Measurements from ENCODE around the gene BCL2A1. TPM values are rescaled to one million over a fixed set of nuclear protein-coding genes. Genes with fewer than 3 reads are reported as not detected.
"Not testable (repeated sequence)": the region's sequence is repeated elsewhere in the genome, so short reads cannot be mapped to it uniquely, and the experiment has no call there.

BCL2A1 gene
- total RNA-seq, 1 experiment from 2014 or later = 4.7 TPM

DNA sequence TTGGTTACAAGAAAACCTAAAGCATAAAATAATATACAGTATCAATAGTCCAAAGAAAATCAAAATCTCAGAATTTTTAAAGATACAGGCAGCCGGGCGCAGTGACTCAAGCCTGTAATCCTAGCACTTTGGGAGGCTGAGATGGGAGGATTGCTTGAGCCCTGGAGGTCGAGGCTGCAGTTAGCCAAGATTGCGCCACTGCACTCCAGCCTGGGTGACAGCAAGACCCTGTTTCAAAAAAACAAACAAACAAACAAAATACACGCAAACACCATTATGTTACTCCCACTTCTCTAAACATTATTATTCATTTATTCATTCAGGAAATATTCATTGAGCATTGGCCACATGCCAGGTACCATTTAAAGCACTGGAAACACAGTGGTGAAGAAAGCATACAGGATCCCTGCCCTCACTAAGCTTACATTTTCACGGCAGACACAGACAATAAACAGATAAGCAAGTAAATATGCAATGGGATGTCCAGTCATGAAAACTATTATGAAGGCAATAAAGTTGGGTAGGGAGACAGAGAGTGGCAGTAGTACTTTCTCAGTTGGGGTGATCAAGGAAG, 6.7 kb downstream of the BCL2A1 start:
- TF ChIP-seq POLR2AphosphoS5 (IDR thresholded peaks at IDR 0.05; ENCODE audit: low read depth, low read length) (no peak), TCF7L2 (IDR thresholded peaks at IDR 0.05; ENCODE audit: low read depth, low read length) (no peak), SIN3A (IDR thresholded peaks at IDR 0.05; ENCODE audit: borderline replicate concordance, insufficient read depth, low read depth, low read length) (no peak)
- TF ChIP-seq, protein P1, sequence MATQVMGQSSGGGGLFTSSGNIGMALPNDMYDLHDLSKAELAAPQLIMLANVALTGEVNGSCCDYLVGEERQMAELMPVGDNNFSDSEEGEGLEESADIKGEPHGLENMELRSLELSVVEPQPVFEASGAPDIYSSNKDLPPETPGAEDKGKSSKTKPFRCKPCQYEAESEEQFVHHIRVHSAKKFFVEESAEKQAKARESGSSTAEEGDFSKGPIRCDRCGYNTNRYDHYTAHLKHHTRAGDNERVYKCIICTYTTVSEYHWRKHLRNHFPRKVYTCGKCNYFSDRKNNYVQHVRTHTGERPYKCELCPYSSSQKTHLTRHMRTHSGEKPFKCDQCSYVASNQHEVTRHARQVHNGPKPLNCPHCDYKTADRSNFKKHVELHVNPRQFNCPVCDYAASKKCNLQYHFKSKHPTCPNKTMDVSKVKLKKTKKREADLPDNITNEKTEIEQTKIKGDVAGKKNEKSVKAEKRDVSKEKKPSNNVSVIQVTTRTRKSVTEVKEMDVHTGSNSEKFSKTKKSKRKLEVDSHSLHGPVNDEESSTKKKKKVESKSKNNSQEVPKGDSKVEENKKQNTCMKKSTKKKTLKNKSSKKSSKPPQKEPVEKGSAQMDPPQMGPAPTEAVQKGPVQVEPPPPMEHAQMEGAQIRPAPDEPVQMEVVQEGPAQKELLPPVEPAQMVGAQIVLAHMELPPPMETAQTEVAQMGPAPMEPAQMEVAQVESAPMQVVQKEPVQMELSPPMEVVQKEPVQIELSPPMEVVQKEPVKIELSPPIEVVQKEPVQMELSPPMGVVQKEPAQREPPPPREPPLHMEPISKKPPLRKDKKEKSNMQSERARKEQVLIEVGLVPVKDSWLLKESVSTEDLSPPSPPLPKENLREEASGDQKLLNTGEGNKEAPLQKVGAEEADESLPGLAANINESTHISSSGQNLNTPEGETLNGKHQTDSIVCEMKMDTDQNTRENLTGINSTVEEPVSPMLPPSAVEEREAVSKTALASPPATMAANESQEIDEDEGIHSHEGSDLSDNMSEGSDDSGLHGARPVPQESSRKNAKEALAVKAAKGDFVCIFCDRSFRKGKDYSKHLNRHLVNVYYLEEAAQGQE (IDR thresholded peaks at IDR 0.05; ENCODE audit: insufficient read depth in 1 of 2, low read depth in 2 of 2, low read length in 1 of 2) = no peak
- TF ChIP-seq, protein P2, sequence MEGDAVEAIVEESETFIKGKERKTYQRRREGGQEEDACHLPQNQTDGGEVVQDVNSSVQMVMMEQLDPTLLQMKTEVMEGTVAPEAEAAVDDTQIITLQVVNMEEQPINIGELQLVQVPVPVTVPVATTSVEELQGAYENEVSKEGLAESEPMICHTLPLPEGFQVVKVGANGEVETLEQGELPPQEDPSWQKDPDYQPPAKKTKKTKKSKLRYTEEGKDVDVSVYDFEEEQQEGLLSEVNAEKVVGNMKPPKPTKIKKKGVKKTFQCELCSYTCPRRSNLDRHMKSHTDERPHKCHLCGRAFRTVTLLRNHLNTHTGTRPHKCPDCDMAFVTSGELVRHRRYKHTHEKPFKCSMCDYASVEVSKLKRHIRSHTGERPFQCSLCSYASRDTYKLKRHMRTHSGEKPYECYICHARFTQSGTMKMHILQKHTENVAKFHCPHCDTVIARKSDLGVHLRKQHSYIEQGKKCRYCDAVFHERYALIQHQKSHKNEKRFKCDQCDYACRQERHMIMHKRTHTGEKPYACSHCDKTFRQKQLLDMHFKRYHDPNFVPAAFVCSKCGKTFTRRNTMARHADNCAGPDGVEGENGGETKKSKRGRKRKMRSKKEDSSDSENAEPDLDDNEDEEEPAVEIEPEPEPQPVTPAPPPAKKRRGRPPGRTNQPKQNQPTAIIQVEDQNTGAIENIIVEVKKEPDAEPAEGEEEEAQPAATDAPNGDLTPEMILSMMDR (IDR thresholded peaks at IDR 0.05) = no peak
- DNase-seq (ENCODE audit: low read depth, low spot score) = no peak
- H3K4me1 ChIP-seq (ENCODE audit: control insufficient read depth, insufficient read depth, low read length) = peaks cover 26% of the 10 kb centered on the region
- no peaks in the 10 kb centered on the region for H3K9me3 ChIP-seq (ENCODE audit: control insufficient read depth, insufficient read depth, low read depth, low read length)
- intact Hi-C loops (cut with micrococcal nuclease; ENCODE audit: unreplicated experiment) = no loop called here
- peak overlapping the region; percentile 32 for H3K27ac ChIP-seq (ENCODE audit: low read length)
- H3K36me3 ChIP-seq (ENCODE audit: control insufficient read depth, insufficient read depth, low read length) = no peaks in the 10 kb centered on the region
- ATAC-seq = no peak
- H3K4me3 ChIP-seq (ENCODE audit: low read depth in 2 of 2, low read length in 2 of 2) = no peak overlapping the region
- POLR2A ChIA-PET = interaction anchor here (0.6 kb wide), 1 partner anchor 108 kb away, joined by 3 read pairs; no protein-coding TSS in a partner anchor
- BruUV-seq (replicated peaks) = no TSS peak
- CTCF ChIA-PET = interaction anchor here (0.5 kb wide), 1 partner anchor 151 kb away, joined by 5 read pairs; no protein-coding TSS in a partner anchor
- in situ Hi-C loops (cut with HindIII; ENCODE audit: low pct_unique_long_range_greater_than_20kb, low sequenced_read_pairs) = no loop called here
- H3K27me3 ChIP-seq (ENCODE audit: control insufficient read depth, insufficient read depth, low read length) = no peaks in the 10 kb centered on the region

DNA sequence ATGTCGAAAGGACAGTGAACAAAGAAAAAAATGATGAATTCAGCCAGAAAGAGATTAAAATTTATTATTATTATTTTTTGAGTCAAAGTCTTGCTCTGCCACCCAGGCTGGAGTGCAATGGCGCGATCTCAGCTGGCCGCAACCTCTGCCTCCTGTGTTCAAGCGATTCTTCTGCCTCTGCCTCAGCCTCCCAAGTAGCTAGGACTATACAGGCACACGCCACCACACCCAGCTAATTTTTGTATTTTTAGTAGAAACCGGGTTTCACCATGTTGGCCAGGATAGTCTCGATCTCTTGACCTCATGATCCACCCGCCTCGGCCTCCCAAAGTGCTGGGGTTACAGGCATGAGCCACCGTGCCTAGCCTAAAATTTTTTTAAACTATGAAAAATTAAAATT, 8.1 kb downstream of the BCL2A1 start:
- H3K27me3 ChIP-seq (ENCODE audit: control insufficient read depth, insufficient read depth, low read length); DNase-seq (ENCODE audit: low read depth, low spot score); ATAC-seq; in situ Hi-C loops (cut with HindIII; ENCODE audit: low pct_unique_long_range_greater_than_20kb, low sequenced_read_pairs); H3K27ac ChIP-seq (ENCODE audit: low read length); POLR2A ChIA-PET; H3K36me3 ChIP-seq (ENCODE audit: control insufficient read depth, insufficient read depth, low read length); BruUV-seq (replicated peaks); intact Hi-C loops (cut with micrococcal nuclease; ENCODE audit: unreplicated experiment); H3K9me3 ChIP-seq (ENCODE audit: control insufficient read depth, insufficient read depth, low read depth, low read length); H3K4me3 ChIP-seq (ENCODE audit: low read depth in 2 of 2, low read length in 2 of 2): not testable (repeated sequence)
- CTCF ChIA-PET = interaction anchor here (0.6 kb wide), 1 partner anchor 623 kb away, joined by 3 read pairs; no protein-coding TSS in a partner anchor
- peaks cover 21% of the 10 kb centered on the region for H3K4me1 ChIP-seq (ENCODE audit: control insufficient read depth, insufficient read depth, low read length)

DNA sequence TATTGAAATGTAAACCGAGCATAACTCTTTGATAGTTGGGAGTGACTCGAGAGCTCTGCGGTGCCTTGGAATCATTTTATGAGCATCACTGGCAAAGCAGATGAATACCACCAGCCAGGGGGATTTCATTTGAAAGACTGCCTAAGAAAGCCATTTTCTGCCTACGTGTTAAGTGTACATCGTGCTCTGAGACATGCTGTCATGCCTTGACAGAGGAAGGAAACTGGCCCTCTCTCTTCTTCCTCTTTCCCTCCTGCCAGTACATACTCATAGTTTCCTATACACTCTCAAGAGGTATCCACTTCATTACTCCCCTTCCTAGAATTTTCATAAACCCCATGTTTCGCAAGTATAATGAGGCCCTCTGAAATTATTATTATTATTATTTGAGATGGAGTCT, 8.8 kb downstream of the BCL2A1 start:
- Histone ChIP-seq H3K27ac (ENCODE audit: low read length) (no peak overlapping the region; the same call in 1 of the 2 replicates), H3K9me3 (ENCODE audit: control insufficient read depth, insufficient read depth, low read depth, low read length) (no peaks in the 10 kb centered on the region), H3K36me3 (ENCODE audit: control insufficient read depth, insufficient read depth, low read length) (no peaks in the 10 kb centered on the region), H3K27me3 (ENCODE audit: control insufficient read depth, insufficient read depth, low read length) (no peaks in the 10 kb centered on the region), H3K4me3 (ENCODE audit: low read depth in 2 of 2, low read length in 2 of 2) (no peak overlapping the region), H3K4me1 (ENCODE audit: control insufficient read depth, insufficient read depth, low read length) (peaks cover 14% of the 10 kb centered on the region; the same call in 1 of the 2 replicates)
- no TSS peak for BruUV-seq (replicated peaks)
- ATAC-seq = no peak
- intact Hi-C loops (cut with micrococcal nuclease; ENCODE audit: unreplicated experiment) (no loop called here), in situ Hi-C loops (cut with HindIII; ENCODE audit: low pct_unique_long_range_greater_than_20kb, low sequenced_read_pairs) (no loop called here)
- ChIA-PET POLR2A (no interaction called here), CTCF (interaction anchor here (0.6 kb wide), 1 partner anchor 622 kb away, joined by 3 read pairs; no protein-coding TSS in a partner anchor)
- no peak for DNase-seq (ENCODE audit: low read depth, low spot score)
- TF ChIP-seq, protein P2 (IDR thresholded peaks at IDR 0.05) = no peak
- TF ChIP-seq, protein P1 (IDR thresholded peaks at IDR 0.05; ENCODE audit: insufficient read depth in 1 of 2, low read depth in 2 of 2, low read length in 1 of 2) = no peak
- TF ChIP-seq SIN3A (IDR thresholded peaks at IDR 0.05; ENCODE audit: borderline replicate concordance, insufficient read depth, low read depth, low read length) (no peak), TCF7L2 (IDR thresholded peaks at IDR 0.05; ENCODE audit: low read depth, low read length) (no peak), POLR2AphosphoS5 (IDR thresholded peaks at IDR 0.05; ENCODE audit: low read depth, low read length) (no peak)
